ENCODE data around the gene HNRNPUL2. TPM values are rescaled to one million over a fixed set of nuclear protein-coding genes. Genes with fewer than 3 reads are reported as not detected.
A peak's percentile ranks its signal among the peaks of the same experiment; 100 is the strongest.
"Not testable (repeated sequence)": the region's sequence is repeated elsewhere in the genome, so short reads cannot be mapped to it uniquely, and the experiment has no call there.

Gene HNRNPUL2
- total RNA-seq, 1 donor from 2014 or later = 33.8 TPM

GRCh38 chr11:62730076-62730475, 2.8 kb upstream of the HNRNPUL2 start:
- intact Hi-C loops (cut with DNase I); ATAC-seq; DNase-seq (ENCODE audit: missing footprints): not testable (repeated sequence)

GRCh38 chr11:62728171-62728988, 1.1 kb upstream of the HNRNPUL2 start, which contains the start of gene TTC9C:
Gene TTC9C, plus strand, starts transcription at chr11:62728486. Its CDS starts 363 bp downstream, at chr11:62728849.
- ATAC-seq (peak; percentile 71), DNase-seq (ENCODE audit: missing footprints) (peak; percentile 93)
- intact Hi-C loops (cut with DNase I) = loop anchor here (2.0 to 5.0 kb wide), 4 partner anchors 58 to 129 kb away; partner anchors contain the start of genes C11orf98, CSKMT, STX5 and TEX54

GRCh38 chr11:62727872-62728170, 564 bp upstream of the HNRNPUL2 start:
- DNase-seq (ENCODE audit: missing footprints) = no peak
- ATAC-seq = peak; percentile 83

GRCh38 chr11:62726915-62727164, 417 bp downstream of the HNRNPUL2 start:
- ATAC-seq = peak; percentile 5
- intact Hi-C loops (cut with DNase I) = loop anchor here (1.0 to 5.0 kb wide), 5 partner anchors 18 to 130 kb away; partner anchors contain the start of genes C11orf98, CSKMT, STX5 and TEX54
- DNase-seq (ENCODE audit: missing footprints) = no peak

More at GRCh38 chr11:62727872-62728170, 564 bp upstream of the HNRNPUL2 start:
- intact Hi-C loops (cut with DNase I) = loop anchor here (1.0 to 5.0 kb wide), 6 partner anchors 19 to 129 kb away; partner anchors contain the start of genes C11orf98, CSKMT, STX5 and TEX54

- no peak for ATAC-seq
- no peak for DNase-seq (ENCODE audit: missing footprints)
- intact Hi-C loops (cut with DNase I) = loop anchor here (2.0 to 5.0 kb wide), 4 partner anchors 18 to 131 kb away; partner anchors contain the start of genes C11orf98, CSKMT, STX5 and TEX54
Measured at GRCh38 chr11:62726156-62726914, 922 bp downstream of the HNRNPUL2 start.

- DNase-seq (ENCODE audit: missing footprints) (no peak), ATAC-seq (no peak)
- intact Hi-C loops (cut with DNase I) = loop anchor here (2.0 to 5.0 kb wide), 4 partner anchors 17 to 132 kb away; partner anchors contain the start of genes C11orf98, CSKMT, STX5 and TEX54
Measured at GRCh38 chr11:62725646-62726045, 1.6 kb downstream of the HNRNPUL2 start.

- DNase-seq (ENCODE audit: missing footprints) (no peak), ATAC-seq (no peak)
- intact Hi-C loops (cut with DNase I) = no loop called here
Measured at GRCh38 chr11:62724171-62724570, 3.1 kb downstream of the HNRNPUL2 start.

GRCh38 chr11:62721994-62722393, 5.3 kb downstream of the HNRNPUL2 start:
- intact Hi-C loops (cut with DNase I) = no loop called here

GRCh38 chr11:62719302-62719978, 7.8 kb downstream of the HNRNPUL2 start:
- no peak for DNase-seq (ENCODE audit: missing footprints)
- ATAC-seq = no peak
- intact Hi-C loops (cut with DNase I) = no loop called here

More at GRCh38 chr11:62721994-62722393, 5.3 kb downstream of the HNRNPUL2 start:
- ATAC-seq (no peak), DNase-seq (ENCODE audit: missing footprints) (no peak)

- intact Hi-C loops (cut with DNase I) = no loop called here
- ATAC-seq (no peak), DNase-seq (ENCODE audit: missing footprints) (no peak)
Measured at GRCh38 chr11:62716816-62717215, 10.4 kb downstream of the HNRNPUL2 start.

- DNase-seq (ENCODE audit: missing footprints) (no peak), ATAC-seq (no peak)
- intact Hi-C loops (cut with DNase I) = no loop called here
Measured at GRCh38 chr11:62716206-62716605, 11.1 kb downstream of the HNRNPUL2 start.

- no peak for DNase-seq (ENCODE audit: missing footprints)
- intact Hi-C loops (cut with DNase I) = no loop called here
- ATAC-seq = no peak
Measured at GRCh38 chr11:62715150-62716130, 11.8 kb downstream of the HNRNPUL2 start.

GRCh38 chr11:62713343-62713742, 13.9 kb downstream of the HNRNPUL2 start:
- intact Hi-C loops (cut with DNase I) = no loop called here
- DNase-seq (ENCODE audit: missing footprints) = no peak
- no peak for ATAC-seq

- no peak for DNase-seq (ENCODE audit: missing footprints)
- intact Hi-C loops (cut with DNase I) = no loop called here
- no peak for ATAC-seq
Measured at GRCh38 chr11:62712861-62713260, 14.4 kb downstream of the HNRNPUL2 start.

- ATAC-seq (no peak), DNase-seq (ENCODE audit: missing footprints) (no peak)
Measured at GRCh38 chr11:62712276-62712812, 14.9 kb downstream of the HNRNPUL2 start.

GRCh38 chr11:62710001-62710345, 17.3 kb downstream of the HNRNPUL2 start:
- ATAC-seq = no peak
- intact Hi-C loops (cut with DNase I) = no loop called here
- no peak for DNase-seq (ENCODE audit: missing footprints)

More at GRCh38 chr11:62712276-62712812, 14.9 kb downstream of the HNRNPUL2 start:
- intact Hi-C loops (cut with DNase I) = no loop called here

- peak; percentile 99 for DNase-seq (ENCODE audit: missing footprints)
- peak; percentile 88 for ATAC-seq
- intact Hi-C loops (cut with DNase I) = loop anchor here (2.0 to 10.0 kb wide), 5 partner anchors 17 to 131 kb away; partner anchors contain the start of genes C11orf98, CSKMT, HNRNPUL2 and TMEM179B
Measured at GRCh38 chr11:62709247-62710000, 17.8 kb downstream of the HNRNPUL2 start.
